Muscle of back (tissue), 13 donors: ENCODE data around the gene HACD1. TPM values are rescaled to one million over a fixed set of nuclear protein-coding genes. Genes with fewer than 3 reads are reported as not detected.

ENCODE experiments used
- DNase-seq, 3 donors: peaks; one replicate each; pipeline versions ENCODE4 v3.0.0 to v3.0.0-alpha.2; 2013
- long read RNA-seq, 9 donors: transcript quantifications; one replicate each; lab custom pipeline, GENCODE V29; 2026
- polyA plus RNA-seq, 10 donors: library from polyadenylated mRNA; unstranded; fragments of 120-200 nt; gene quantifications; one replicate each; pipeline ENCODE4 v1.2.1, GENCODE V29; 2013; ENCODE audit not compliant: insufficient read length in 10 of 10

The HACD1 gene
- 100 to 1,000 TPM in 9 of 10 donors, 10 to 100 TPM in 1; 74.2 to 194 (median 132) TPM for polyA plus RNA-seq
- long read RNA-seq, donor 1, partial matches to known transcripts: 99 of 103 reads
- long read RNA-seq, donor 1, other reads (novel, unspliced or antisense): 0 of 103 reads
- long read RNA-seq, donor 2, partial matches to known transcripts: 124 of 137 reads
- long read RNA-seq, donor 2, other reads (novel, unspliced or antisense): 7 of 137 reads
- long read RNA-seq, donor 3: 0 reads
- long read RNA-seq, donor 4, partial matches to known transcripts: 21 of 88 reads
- long read RNA-seq, donor 4, other reads (novel, unspliced or antisense): 63 of 88 reads
- long read RNA-seq, donor 5, partial matches to known transcripts: 51 of 97 reads
- long read RNA-seq, donor 5, other reads (novel, unspliced or antisense): 40 of 97 reads
- long read RNA-seq, donor 6, partial matches to known transcripts: 89 of 120 reads
- long read RNA-seq, donor 6, other reads (novel, unspliced or antisense): 28 of 120 reads
- long read RNA-seq, donor 7, partial matches to known transcripts: 8 of 42 reads
- long read RNA-seq, donor 7, other reads (novel, unspliced or antisense): 33 of 42 reads
- long read RNA-seq, donor 8, partial matches to known transcripts: 18 of 45 reads
- long read RNA-seq, donor 8, other reads (novel, unspliced or antisense): 25 of 45 reads
- long read RNA-seq, donor 9, partial matches to known transcripts: 0 of 8 reads
- long read RNA-seq, donor 9, other reads (novel, unspliced or antisense): 8 of 8 reads

GRCh38 chr10:17617031-17617911 lies at the start of gene HACD1:
HACD1 (minus strand) TSS chr10:17617374; CDS start chr10:17617339, 35 bp downstream.
- DNase-seq: peak; percentile 37 to 70 (median 56)

GRCh38 chr10:17665747-17666146 lies 48.6 kb upstream of the HACD1 start:
- peak in 1 of 3 donors; percentile 58 for DNase-seq

- DNase-seq: no peak
Measured at GRCh38 chr10:17663450-17663849, 46.3 kb upstream of the HACD1 start.

DNA sequence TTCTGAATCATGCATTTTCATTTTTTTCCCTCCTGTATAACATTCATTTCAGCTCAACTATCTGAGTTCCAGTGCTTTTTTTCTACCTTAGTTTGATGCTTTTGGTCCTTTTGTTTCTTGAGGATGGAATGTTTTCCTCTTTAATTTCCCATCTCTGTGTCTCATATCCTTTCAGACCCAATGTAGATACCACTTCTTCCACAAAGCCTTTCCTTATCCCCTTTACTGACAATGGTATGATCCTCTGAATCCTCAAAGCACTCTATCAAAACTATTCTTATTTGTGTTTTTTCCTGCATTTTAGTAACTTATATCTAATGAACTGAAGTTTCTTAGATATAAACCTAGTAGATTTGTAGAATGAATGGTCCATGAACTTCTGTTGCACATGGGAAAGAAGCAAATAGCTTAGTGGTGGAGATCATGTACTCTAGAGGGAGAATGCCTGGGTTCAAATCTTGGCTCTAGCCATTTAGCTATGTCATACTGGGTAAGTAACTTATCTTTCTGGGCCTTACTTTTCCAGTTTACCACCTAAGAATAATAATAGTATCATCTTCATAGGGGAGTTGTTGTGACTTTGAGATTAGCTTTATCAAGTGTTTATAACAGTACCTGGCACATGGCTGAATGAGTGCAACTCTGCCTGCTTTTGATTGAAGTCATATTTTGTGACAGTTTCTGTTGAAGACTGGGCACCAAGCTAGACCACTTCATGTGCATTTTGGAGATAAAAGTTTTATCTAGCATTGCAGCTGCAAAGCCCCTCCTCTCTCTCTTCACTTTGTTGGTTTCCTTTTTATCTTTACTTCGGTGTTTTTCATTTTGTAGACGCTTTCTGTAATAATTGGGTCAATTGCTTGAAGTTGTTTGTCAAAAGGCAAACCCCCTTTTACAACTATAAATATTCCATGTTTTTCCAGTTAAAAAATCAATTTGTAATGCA lies 45.3 kb upstream of the HACD1 start:
- no peak for DNase-seq

- no peak for DNase-seq
Measured at GRCh38 chr10:17661510-17661909, 44.3 kb upstream of the HACD1 start.

GRCh38 chr10:17660921-17661320 lies 43.7 kb upstream of the HACD1 start:
- DNase-seq: no peak

DNA sequence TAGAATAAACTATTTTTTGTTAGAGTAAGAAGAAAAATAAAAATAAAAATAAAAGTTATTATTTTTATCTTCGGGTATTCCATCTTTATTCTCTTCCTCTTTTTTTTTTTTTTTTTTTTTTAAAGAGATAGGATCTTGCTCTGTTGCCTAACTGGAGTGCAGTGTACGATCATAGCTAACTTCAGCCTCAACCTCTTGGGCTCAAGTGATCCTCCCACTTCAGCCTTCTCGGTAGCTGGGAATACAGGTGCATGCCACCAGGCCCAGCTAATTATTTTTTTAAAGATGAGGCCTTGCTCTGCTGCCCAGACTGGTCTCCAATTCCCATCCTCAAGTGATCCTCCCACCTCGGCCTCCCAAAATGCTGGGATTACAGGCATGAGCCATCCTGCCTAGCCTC lies 42.2 kb upstream of the HACD1 start:
- no peak for DNase-seq

- no peak for DNase-seq
Measured at GRCh38 chr10:17657103-17657500, 39.9 kb upstream of the HACD1 start.

DNA sequence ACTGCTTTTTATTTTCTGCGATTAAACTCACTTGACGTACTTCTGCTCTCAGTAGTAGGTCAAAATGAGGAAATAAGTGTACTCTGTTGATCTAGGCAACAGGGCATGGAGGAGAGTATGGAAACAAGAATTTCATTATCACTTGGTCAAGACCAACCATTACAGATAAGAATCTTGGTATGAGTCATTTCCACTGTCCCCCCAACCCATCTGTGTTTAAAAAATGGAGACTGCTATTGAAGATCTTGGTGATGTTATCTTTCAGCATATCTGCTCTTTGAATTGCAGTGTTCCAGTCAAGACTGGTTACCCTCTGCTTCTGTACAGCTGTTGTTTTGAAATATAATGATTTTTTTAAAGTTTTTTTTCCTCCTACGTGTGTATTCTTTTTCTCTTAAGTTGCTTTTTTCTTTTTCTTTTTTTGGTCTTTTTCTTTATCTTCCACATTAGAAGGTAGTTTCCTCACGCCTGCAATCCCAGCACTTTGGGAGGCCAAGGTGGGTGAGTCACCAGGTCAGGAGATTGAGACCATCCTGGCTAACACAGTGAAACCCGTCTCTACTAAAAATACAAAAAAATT lies 38.5 kb upstream of the HACD1 start:
- DNase-seq: no peak

GRCh38 chr10:17655009-17655408 lies 37.8 kb upstream of the HACD1 start:
- DNase-seq: no peak

DNA sequence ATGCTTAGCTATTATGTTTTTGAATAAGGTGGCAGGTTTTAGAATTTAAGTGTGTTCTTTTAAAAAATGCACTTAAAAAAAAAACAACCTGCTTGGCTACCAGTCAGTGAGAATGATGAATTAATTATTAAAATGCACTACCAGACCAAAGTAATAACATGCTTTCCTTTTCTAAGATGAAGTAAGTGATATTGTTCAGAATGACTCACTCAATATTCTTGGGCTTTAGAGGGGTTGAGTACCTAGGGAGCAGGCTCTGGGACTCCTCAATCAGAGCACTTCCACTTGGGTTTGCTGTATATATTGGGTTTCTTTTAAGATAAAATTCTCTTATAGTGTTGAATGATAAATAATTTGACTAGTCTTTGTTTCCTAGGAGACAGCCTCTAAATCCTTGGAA lies 35.4 kb upstream of the HACD1 start:
- DNase-seq: no peak

DNA sequence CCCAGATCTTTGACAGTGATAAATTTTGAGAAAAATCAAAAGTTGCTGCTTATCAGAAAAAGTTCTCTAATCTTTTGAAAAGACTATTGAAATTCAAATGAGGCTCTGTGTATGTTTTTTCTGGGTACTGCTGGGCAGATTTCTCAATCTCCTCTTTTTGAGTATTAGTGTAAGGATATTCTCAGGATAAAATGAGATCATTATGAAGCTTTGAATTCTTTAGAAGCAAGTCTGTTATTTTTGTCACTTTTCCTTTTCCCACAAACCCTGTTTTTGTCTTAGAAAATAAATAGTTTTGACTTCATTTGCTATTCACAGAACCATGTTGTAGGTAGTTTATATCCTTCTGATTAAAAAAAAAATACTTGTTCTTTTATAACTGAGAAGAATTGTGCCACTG lies 34.7 kb upstream of the HACD1 start:
- no peak for DNase-seq

DNA sequence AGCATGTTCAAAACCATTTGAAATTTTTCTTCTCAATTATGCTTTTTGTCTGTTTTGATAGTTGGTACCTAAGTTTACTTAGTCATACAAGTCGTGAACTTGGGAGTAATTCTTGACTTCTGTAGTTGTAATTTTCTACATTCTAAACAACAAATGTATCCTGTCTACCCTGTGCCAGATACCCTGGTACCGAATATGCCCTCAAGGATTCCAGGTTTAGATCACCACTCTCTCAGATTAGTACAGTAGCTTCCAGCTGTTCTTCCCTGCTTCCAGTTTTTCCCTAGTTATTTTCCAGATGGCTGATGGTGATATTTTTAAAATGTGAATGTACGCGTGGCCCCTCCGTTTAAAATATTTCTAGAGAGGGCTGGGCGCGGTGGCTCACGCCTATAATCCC lies 33.2 kb upstream of the HACD1 start:
- DNase-seq: no peak

DNA sequence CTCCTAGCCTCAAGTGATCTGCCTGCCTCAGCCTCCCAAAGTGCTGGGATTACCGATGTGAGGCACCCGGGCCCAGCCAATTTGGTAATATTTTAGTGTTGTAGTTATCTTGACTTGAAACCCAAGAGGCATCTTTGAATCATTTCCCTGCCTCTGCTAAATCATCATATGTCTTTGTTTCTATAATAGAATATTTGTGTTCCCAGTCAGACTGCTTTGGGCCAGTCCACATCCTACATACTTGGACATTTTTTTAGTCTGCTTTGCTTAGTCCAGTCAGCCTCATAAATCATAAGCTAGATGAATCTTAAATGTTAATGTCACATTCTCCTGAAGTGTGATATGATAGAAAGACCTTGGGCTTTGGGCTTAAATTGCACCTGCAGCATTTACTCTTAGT lies 32.7 kb upstream of the HACD1 start:
- no peak for DNase-seq

- no peak for DNase-seq
Measured at GRCh38 chr10:17649052-17649451, 31.9 kb upstream of the HACD1 start.

GRCh38 chr10:17648243-17649035 lies 31.3 kb upstream of the HACD1 start:
- no peak for DNase-seq

- DNase-seq: no peak
Measured at GRCh38 chr10:17647326-17647725, 30.2 kb upstream of the HACD1 start.

DNA sequence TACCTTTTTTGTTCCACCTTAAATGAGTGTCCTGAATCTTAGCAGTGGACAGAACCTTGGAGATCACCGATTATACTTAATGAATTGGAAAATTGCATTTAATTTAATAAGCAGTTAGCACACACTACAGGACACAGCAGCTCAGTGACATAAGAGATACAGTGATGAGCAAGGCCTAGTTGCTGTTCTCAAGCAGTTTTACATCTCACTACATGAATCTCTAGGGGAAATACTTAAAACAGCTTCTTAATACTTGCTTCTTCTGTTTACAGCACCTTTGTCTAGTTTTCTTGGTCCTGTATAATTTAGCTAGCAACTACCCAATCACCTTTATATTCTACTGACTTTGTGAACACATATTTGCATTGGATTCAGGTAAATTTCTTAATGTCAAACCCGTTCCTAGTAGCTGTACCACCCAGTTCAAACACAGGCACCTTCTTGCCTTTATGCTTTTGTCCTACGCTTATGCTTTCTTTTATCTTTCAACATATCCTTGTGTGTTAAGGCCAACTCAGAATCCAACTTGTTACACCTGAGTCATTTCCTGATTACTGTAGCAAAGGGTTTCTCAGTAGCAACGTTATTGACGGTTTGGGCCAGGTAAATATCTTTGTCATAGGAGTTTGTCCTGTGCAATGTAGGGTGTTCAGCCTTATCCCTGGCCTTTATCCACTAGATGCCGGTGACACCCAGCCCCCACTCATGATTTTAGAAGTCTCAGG lies 28.6 kb upstream of the HACD1 start:
- DNase-seq: no peak

DNA sequence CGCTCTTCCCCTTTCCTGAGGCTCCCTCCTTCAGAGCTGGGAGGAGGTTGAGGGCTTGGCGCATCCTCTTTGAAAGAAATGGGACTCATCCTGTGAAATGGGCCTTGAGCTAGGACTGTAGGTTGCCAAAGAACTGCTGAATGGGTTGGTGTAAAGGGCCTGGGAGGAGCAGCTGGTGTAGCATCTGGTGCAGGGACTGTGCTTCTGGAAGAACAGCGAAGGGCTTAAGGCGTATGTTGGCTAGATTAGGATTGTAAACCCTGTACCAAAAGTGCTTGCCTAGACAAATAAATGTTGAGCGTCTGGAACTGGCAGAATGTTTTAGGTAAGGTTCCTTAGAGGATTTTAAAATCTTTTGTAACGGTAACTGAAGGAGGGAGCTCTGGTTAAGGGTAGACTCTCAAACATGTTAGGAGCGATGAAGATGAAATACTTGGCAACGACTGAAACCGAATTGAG lies 27.3 kb upstream of the HACD1 start:
- peak in 1 of 3 donors; percentile 47 for DNase-seq
